Medulla oblongata (tissue), 1 donor: ENCODE results near the gene MACROD2.

Experiments used
- DNase-seq: peaks from one replicate; pipeline ENCODE4 v3.0.0-alpha.2; 2015; ENCODE audit errors: extremely low spot score

The MACROD2 gene

DNA sequence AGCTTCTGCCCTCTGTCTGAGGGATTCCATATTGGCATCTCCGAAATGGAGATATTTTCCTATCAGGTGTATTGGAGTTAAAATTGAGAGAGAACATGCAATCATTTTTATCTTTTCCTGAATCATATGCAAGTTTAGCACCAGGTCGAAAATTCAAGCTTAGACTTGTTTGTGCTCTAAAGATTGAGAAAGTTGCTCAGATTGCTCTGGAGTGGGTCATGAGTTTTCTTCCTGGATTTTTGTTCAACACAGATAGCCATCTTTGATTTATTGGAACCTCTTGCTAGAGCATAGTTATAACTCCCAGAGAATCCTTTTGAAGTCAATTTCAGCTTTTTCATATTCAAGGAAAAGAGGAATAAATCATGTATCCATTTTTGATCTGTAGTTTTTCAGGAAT is 715.6 kb downstream of the MACROD2 start:
- no peak for DNase-seq

DNA sequence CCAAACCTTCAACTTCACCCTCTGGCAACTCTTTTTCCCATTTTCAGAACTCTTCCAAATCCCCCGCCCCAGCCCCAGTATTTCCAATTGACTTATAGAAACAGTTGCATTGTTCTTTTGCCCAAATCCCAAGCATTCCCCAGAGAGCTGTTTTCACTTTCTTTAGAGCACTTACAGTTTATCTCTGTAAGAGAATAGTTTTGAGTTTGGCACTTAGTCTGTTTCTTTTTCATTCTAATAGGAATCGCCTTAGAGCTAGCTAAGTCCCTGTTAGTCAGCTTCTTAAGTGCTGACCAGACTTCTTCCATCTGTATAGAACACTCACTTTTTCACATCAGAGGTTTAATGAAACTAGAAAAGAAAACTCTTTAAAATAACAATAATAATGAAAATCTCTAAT is 716.3 kb downstream of the MACROD2 start:
- DNase-seq, result no peak

DNA sequence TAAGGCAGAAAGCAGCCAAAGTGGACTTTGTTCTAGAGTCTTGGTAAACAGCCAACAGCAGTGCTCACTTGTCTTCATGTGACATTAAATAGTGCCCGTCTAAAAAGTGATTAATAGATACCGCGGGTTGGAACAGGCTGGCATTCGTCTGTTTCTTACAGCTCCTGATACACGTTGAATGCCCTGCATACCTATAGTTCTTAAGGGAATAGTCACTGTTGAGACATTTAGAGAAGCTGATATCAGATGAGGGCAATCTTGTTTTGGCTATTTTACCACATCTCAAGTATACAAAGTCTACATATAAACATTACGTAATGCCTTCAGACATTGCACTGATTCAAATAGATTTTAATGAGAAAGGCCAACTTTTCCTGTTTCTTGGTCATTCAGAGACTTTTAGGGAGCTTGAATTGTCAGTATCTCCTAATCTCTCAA is 717.0 kb downstream of the MACROD2 start:
- DNase-seq, result no peak

GRCh38 chr20:14715400-14715799 is 720.1 kb downstream of the MACROD2 start:
- no peak for DNase-seq

- DNase-seq, result no peak
These were observed 721.1 kb downstream of the MACROD2 start for GRCh38 chr20:14716351-14716801.

DNA sequence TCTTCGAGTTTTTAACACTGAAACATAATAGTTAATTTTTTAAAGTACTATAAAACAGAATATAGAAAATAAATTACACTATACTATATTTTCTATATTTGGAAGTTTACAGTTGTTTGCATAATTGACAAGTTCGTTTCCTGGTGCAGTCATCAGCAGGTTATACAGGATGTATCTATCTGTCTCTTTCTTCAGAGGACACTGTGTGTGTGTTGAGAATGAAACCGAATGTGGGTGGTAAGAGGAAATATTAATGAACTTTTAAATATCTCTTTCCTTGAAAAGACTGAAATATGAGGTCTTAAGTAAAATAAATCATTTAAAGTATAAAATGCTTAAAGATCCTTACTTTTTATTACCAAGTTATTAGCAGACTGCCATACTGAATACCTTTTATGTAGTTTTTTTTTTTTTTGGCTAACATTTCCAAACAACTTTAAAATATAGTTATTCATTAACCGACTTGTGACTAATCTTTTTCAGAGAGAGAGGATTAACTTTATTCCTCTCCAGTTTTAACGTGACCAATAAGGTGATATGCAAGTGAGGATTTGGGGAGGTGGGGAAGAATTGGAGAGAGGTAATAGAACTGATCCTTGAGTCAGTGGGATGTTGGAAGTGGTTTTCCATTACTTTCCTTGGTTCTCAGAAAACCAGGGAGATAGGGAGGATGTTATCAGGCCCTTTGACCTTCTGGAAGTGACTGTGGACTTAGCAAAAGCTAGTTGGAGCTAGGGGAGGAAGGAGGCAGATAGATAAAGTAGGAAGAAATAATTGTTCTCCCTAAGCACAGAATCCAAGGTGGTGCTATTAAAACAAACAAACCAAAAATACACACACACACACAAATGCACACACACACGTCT is 722.1 kb downstream of the MACROD2 start:
- no peak for DNase-seq

- no peak for DNase-seq
These were observed 724.9 kb downstream of the MACROD2 start for GRCh38 chr20:14720251-14720650.

GRCh38 chr20:14721926-14722452 is 726.7 kb downstream of the MACROD2 start:
- DNase-seq, result no peak

DNA sequence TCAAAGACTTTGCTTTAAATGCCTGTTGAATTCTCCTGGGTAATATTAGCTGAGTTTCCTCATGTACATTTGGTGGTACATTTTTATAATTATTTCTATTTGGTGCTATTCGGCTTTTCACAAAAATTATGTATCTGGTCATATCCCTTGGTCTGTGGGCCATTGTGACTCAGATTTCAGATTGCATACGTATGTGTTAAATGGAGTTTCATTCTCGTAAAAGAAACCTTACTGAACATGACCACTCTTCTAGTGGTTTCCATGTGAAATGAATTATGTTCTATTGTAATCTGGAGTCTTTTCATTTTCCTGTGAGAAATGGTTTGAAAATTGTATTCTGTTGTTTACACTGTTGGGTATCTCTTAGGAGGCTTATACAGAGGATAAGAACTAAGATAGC is 728.3 kb downstream of the MACROD2 start:
- no peak for DNase-seq

- no peak for DNase-seq
These were observed 728.7 kb downstream of the MACROD2 start for GRCh38 chr20:14724036-14724435.

- no peak for DNase-seq
These were observed 729.2 kb downstream of the MACROD2 start for GRCh38 chr20:14724468-14724867.

DNA sequence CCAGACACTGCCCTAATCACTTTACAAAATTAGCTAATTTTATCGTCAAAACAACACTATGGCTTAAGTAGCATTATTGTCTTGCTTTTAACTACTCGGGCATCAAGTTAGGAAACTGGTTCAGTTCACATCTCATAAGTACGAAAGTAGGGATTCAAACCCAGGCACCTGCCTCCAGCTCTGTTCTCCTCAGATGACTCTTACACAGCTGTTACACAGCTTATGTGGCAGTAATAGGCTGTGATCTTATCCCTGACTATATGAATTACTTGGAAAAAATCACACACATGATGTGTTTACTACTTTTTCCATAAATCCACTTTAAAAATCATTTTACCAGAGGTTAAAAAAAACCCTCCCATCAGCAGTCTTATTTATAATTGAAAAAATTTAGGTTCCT is 731.3 kb downstream of the MACROD2 start:
- DNase-seq, result no peak

DNA sequence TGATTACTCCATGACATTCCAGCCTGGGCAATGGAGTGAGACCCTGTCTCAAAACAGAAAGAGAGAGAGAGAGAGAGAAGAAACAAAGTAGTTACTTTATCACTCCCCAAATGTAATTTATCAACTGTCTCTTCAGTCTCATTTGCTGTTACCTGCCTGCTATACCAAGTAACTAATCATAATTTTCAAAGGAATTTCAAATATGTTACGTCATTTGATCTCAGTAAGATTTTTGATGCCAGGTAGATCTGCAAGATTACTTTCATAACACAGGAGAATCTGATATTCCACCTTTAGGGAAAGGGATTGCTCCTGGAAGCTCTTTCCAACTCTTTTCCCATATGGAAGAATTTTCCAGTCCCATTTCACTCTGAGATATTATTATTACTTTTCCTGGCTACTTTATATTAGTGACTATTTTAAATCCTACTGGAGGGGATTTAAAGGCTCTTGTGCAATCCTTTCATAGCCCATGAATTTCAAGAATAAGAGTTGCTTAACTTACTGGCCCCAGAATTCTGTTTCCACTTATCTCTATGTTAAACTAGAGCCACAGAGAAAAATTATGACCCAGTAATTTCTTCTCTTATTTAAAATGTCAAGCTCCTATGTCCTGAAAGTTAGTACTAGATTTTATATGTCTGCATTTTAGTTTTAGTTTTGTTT is 732.3 kb downstream of the MACROD2 start:
- DNase-seq, result no peak

DNA sequence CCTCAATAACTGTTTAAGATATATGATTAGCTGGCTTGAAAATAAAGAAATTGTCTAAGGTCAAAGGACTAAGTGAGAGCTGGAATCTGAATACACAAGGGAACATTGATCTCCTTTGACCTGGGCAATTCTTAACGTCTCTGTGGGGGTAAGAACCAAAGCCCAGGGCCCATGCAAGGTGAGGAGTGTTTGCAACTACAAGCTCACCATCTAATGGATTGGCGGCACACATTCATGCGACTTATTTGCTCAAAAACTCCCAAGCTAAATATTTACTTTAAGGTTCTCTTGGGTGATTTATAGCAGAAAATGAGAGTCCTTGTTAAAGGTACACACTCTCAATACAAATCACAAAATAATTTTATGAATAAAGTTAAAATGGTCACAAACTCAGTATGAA is 734.1 kb downstream of the MACROD2 start:
- no peak for DNase-seq

- DNase-seq, result no peak
These were observed 737.0 kb downstream of the MACROD2 start for GRCh38 chr20:14732343-14732742.

DNA sequence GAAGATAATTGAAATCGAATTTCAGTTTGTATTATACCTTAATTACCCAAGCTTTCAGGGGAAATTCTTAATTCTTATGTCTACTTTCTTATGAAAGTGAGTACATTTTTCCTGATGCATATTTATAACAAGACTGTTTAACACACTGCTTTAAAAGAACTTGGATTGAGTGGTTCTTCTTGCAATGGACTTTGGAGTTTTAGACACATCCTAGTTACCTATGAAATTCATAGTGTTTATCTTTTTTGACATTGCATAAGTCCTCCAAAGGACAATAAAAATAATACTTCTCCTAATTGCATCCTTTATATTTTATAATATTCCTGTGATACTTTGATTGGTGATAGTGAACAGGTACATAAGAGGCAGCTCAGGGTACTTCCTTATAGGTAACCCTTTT is 737.7 kb downstream of the MACROD2 start:
- DNase-seq, result no peak

DNA sequence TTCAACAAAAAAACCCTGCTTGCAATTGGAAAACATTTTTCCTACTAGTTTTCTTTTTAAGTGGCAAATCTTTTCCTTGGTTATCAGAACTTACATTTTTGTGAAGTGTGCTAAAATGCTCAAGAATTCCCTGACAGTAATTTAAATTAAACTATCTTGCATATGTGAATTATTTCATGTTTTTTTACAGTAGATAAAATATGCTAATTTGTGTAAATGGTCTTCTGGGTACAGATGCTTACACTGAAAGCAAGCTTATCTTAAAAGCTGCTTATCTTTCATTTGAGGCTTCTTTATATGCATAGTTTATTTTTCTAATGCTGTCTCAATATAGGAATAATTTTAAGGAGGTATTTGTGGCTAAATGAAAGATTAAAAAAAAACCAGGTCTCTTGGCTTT is 745.1 kb downstream of the MACROD2 start:
- DNase-seq, result no peak

DNA sequence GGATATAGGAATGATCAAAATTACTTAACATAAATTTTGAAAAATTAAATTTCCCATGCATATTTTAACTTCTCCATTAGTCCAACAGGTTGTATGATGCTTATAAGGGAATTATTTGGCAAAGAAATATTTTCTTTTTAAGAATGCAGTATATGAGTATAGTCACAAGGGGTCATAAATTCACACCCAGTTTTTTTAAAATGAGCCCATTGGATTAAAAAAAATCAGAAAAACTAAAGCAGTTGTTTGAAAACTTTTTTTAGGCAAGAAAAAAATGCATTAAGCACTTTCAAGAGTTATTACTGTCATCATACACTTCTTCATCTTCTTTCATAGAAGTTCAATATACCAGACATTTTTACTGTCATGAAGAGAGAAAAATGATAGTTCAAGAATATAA is 746.3 kb downstream of the MACROD2 start:
- DNase-seq, result no peak

DNA sequence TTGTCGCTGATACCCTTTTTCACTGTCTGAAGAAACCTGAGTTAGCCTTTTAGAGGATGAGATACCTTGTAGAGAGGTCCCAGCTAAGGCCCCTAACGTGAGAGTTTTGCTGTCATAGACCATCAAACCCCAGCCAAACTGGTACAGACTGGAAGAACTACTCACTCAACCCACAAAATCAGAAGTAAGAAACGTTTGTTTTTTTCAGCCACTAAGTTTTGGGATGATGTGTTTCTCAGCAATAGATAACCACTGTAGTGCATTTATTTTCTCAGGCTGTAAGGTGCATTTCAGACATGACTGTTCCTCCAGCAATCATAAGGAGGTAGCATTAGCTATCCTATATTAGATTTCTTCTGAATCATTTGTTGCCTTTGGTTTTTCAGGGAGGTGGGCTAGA is 749.4 kb downstream of the MACROD2 start:
- DNase-seq, result no peak

GRCh38 chr20:14745830-14746229 is 750.5 kb downstream of the MACROD2 start:
- no peak for DNase-seq

DNA sequence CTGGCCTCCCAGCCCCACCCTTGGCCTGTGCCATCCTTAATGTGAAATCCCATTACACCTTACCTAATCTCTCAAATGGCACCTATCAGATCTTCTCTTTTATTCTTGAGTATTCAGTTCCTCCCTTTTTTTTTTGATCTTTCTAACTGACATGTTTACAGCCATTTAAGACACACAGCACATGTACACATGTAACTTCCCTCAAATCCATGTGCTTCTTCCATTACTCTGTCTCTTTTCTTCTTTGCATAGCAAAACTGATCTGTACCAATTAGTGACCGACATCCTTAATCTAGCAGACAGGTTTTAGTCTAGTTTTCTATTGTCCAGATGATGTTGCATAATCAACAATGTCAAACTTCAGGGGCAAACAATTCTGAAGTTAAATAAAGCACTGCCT is 755.9 kb downstream of the MACROD2 start:
- DNase-seq, result no peak

DNA sequence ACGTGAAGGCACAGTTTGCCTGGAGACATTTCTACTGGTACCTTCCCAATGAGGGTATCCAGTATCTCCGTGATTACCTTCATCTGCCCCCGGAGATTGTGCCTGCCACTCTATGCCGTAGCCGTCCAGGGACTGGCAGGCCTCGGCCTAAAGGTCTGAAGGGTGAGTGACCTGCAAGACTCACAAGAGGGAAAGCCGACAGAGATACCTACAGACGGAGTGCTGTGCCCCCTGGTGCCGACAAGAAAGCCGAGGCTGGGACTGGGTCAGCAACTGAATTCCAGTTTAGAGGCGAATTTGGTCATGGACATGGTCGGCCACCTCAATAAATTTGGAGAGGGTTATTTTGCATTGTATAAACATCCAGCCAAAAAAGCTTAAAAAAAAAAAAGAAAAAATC is 762.4 kb downstream of the MACROD2 start:
- DNase-seq, result no peak

- no peak for DNase-seq
These were observed 763.0 kb downstream of the MACROD2 start for GRCh38 chr20:14758356-14758755.
